Spleen (tissue), 7 donors: ENCODE measurements around the gene PRR16.

Experiments
- CTCF ChIP-seq, 11 experiments: fragments of 200-600 bp in 7 of 11; fragments of 450-650 bp in 4 of 11; sonication (generic) in 4 of 11; IDR thresholded peaks in 8 of 11; conservative IDR thresholded peaks in 3 of 11; 1 replicate in 7 of 11; 2 replicates in 4 of 11; pipeline versions ENCODE4 v1.4.0 to v1.8.0; 2016 to 2021; ENCODE audit warnings: antibody characterized with exemption in 11 of 11, inconsistent platforms in 4 of 11, mild to moderate bottlenecking in 1 of 11
- POLR2AphosphoS5 ChIP-seq, 3 donors: sonication (generic); formaldehyde crosslinking; IDR thresholded peaks; one replicate each; pipeline ENCODE4 v1.5.1; 2017; ENCODE audit warnings: antibody characterized with exemption in 3 of 3
- donor health status: DM: no; HTN: no; CAD: no; lungs with moderate emphysema.
- donor health status: DM: no; HTN: no; CAD: no.
- donor health status: DM: no; HTN: no; CAD: no.

- TF ChIP-seq CTCF (IDR thresholded peaks at IDR 0.05 in 8 of 11, conservative IDR thresholded peaks at IDR 0.05 in 3 of 11), result no peak
- no peak for TF ChIP-seq POLR2AphosphoS5 (IDR thresholded peaks at IDR 0.05)
These were observed 271.0 kb downstream of the PRR16 start for GRCh38 chr5:120735076-120735475.
